Measurements from ENCODE around the gene NEUROG1.

NEUROG1 gene

GRCh38 chr5:135491552-135492318, 44.0 kb downstream of the NEUROG1 start:
- H3K27ac ChIP-seq (ENCODE audit: insufficient read depth in 1 of 2, low read depth in 1 of 2, low read length in 2 of 2, poor library complexity in 1 of 2, severe bottlenecking in 2 of 2), result no peak overlapping the region
- no peaks in the 10 kb centered on the region for H3K36me3 ChIP-seq (ENCODE audit: control insufficient read depth in 4 of 4, insufficient read depth in 4 of 4, low read length in 3 of 4)
- POLR2A ChIA-PET, result no interaction called here
- H3K27me3 ChIP-seq (replicated peaks in 2 of 5; ENCODE audit: control insufficient read depth in 4 of 5, insufficient read depth in 5 of 5, low read length in 4 of 5), result peaks cover 0 to 92% (median 50%) of the 10 kb centered on the region in 5 experiments
- WGBS (ENCODE audit: insufficient coverage), result 14% methylated on average over 31 of the region's 40 CpGs
- CTCF ChIA-PET, result interaction anchor here (0.6 to 3.4 kb wide), 10 partner anchors 9 to 495 kb away, joined by 3 to 17 read pairs (median 4); no protein-coding TSS in a partner anchor
- peaks cover 0 to 2% (median 0%) of the 10 kb centered on the region in 5 experiments for H3K9me3 ChIP-seq (ENCODE audit: control extremely low read depth in 1 of 5, control insufficient read depth in 4 of 5, insufficient read depth in 2 of 5, low read depth in 1 of 5, low read length in 4 of 5)
- H3K4me1 ChIP-seq (ENCODE audit: control extremely low read depth in 1 of 4, control insufficient read depth in 4 of 4, insufficient read depth in 4 of 4, low read length in 3 of 4), result peaks cover 0 to 38% (median 28%) of the 10 kb centered on the region in 4 experiments
- H3K4me3 ChIP-seq (ENCODE audit: control insufficient read depth in 1 of 7, extremely low read depth in 1 of 7, insufficient read depth in 4 of 7, low read depth in 2 of 7, low read length in 6 of 7), result peak overlapping the region in 2 of 7 experiments; percentile 4 to 10
- DNase-seq, result peak in 2 of 3 donors; percentile 22 to 44

- no peak for DNase-seq
- WGBS (ENCODE audit: insufficient coverage), result 18% methylated on average over 9 of the region's 14 CpGs
- peaks cover 0 to 95% (median 52%) of the 10 kb centered on the region in 5 experiments for H3K27me3 ChIP-seq (replicated peaks in 2 of 5; ENCODE audit: control insufficient read depth in 4 of 5, insufficient read depth in 5 of 5, low read length in 4 of 5)
- H3K4me1 ChIP-seq (ENCODE audit: control extremely low read depth in 1 of 4, control insufficient read depth in 4 of 4, insufficient read depth in 4 of 4, low read length in 3 of 4), result peaks cover 0 to 38% (median 28%) of the 10 kb centered on the region in 4 experiments
- H3K27ac ChIP-seq (ENCODE audit: insufficient read depth in 1 of 2, low read depth in 1 of 2, low read length in 2 of 2, poor library complexity in 1 of 2, severe bottlenecking in 2 of 2), result no peak overlapping the region
- POLR2A ChIA-PET, result no interaction called here
- CTCF ChIA-PET, result interaction anchor here (0.6 to 3.4 kb wide), 10 partner anchors 8 to 496 kb away, joined by 3 to 17 read pairs (median 4); no protein-coding TSS in a partner anchor
- H3K36me3 ChIP-seq (ENCODE audit: control insufficient read depth in 4 of 4, insufficient read depth in 4 of 4, low read length in 3 of 4), result no peaks in the 10 kb centered on the region
- H3K4me3 ChIP-seq (ENCODE audit: control insufficient read depth in 1 of 7, extremely low read depth in 1 of 7, insufficient read depth in 4 of 7, low read depth in 2 of 7, low read length in 6 of 7), result peak overlapping the region in 1 of 7 experiments; percentile 4
- H3K9me3 ChIP-seq (ENCODE audit: control extremely low read depth in 1 of 5, control insufficient read depth in 4 of 5, insufficient read depth in 2 of 5, low read depth in 1 of 5, low read length in 4 of 5), result peaks cover 0 to 2% (median 0%) of the 10 kb centered on the region in 5 experiments
Observed at GRCh38 chr5:135491038-135491551, 44.7 kb downstream of the NEUROG1 start.

- CTCF ChIA-PET, result interaction anchor here (0.6 to 3.4 kb wide), 10 partner anchors 11 to 608 kb away, joined by 3 to 17 read pairs (median 4); no protein-coding TSS in a partner anchor
- WGBS (ENCODE audit: insufficient coverage), result 4% methylated on average over 45 of the region's 49 CpGs
Observed at GRCh38 chr5:135490245-135491037, 45.3 kb downstream of the NEUROG1 start.

GRCh38 chr5:135489466-135490244, 46.1 kb downstream of the NEUROG1 start:
- H3K4me1 ChIP-seq (ENCODE audit: control extremely low read depth in 1 of 4, control insufficient read depth in 4 of 4, insufficient read depth in 4 of 4, low read length in 3 of 4), result peaks cover 0 to 38% (median 28%) of the 10 kb centered on the region in 4 experiments
- no peaks in the 10 kb centered on the region for H3K9me3 ChIP-seq (ENCODE audit: control extremely low read depth in 1 of 5, control insufficient read depth in 4 of 5, insufficient read depth in 2 of 5, low read depth in 1 of 5, low read length in 4 of 5)
- ChIA-PET POLR2A (no interaction called here), CTCF (interaction anchor here (0.9 to 3.4 kb wide), 7 partner anchors 10 to 63 kb away, joined by 3 to 17 read pairs (median 4); no protein-coding TSS in a partner anchor)
- H3K4me3 ChIP-seq (ENCODE audit: control insufficient read depth in 1 of 7, extremely low read depth in 1 of 7, insufficient read depth in 4 of 7, low read depth in 2 of 7, low read length in 6 of 7), result peak overlapping the region in 5 of 7 experiments; percentile 16 to 52 (median 42)
- DNase-seq, result peak in 2 of 3 donors; percentile 44 to 57
- H3K27me3 ChIP-seq (replicated peaks in 2 of 5; ENCODE audit: control insufficient read depth in 4 of 5, insufficient read depth in 5 of 5, low read length in 4 of 5), result peaks cover 0 to 96% (median 50%) of the 10 kb centered on the region in 5 experiments
- H3K36me3 ChIP-seq (ENCODE audit: control insufficient read depth in 4 of 4, insufficient read depth in 4 of 4, low read length in 3 of 4), result no peaks in the 10 kb centered on the region
- WGBS (ENCODE audit: insufficient coverage), result 2% methylated on average over 47 of the region's 53 CpGs
- no peak overlapping the region for H3K27ac ChIP-seq (ENCODE audit: insufficient read depth in 1 of 2, low read depth in 1 of 2, low read length in 2 of 2, poor library complexity in 1 of 2, severe bottlenecking in 2 of 2)

More at GRCh38 chr5:135490245-135491037, 45.3 kb downstream of the NEUROG1 start:
- Histone ChIP-seq H3K27ac (ENCODE audit: insufficient read depth in 1 of 2, low read depth in 1 of 2, low read length in 2 of 2, poor library complexity in 1 of 2, severe bottlenecking in 2 of 2) (no peak overlapping the region), H3K36me3 (ENCODE audit: control insufficient read depth in 4 of 4, insufficient read depth in 4 of 4, low read length in 3 of 4) (no peaks in the 10 kb centered on the region), H3K4me1 (ENCODE audit: control extremely low read depth in 1 of 4, control insufficient read depth in 4 of 4, insufficient read depth in 4 of 4, low read length in 3 of 4) (peaks cover 0 to 38% (median 28%) of the 10 kb centered on the region in 4 experiments), H3K27me3 (replicated peaks in 2 of 5; ENCODE audit: control insufficient read depth in 4 of 5, insufficient read depth in 5 of 5, low read length in 4 of 5) (peaks cover 0 to 100% (median 52%) of the 10 kb centered on the region in 5 experiments), H3K9me3 (ENCODE audit: control extremely low read depth in 1 of 5, control insufficient read depth in 4 of 5, insufficient read depth in 2 of 5, low read depth in 1 of 5, low read length in 4 of 5) (peaks cover 0 to 2% (median 0%) of the 10 kb centered on the region in 5 experiments), H3K4me3 (ENCODE audit: control insufficient read depth in 1 of 7, extremely low read depth in 1 of 7, insufficient read depth in 4 of 7, low read depth in 2 of 7, low read length in 6 of 7) (peak overlapping the region in 5 of 7 experiments; percentile 16 to 52 (median 42))
- POLR2A ChIA-PET, result no interaction called here
- DNase-seq, result peak in 2 of 3 donors; percentile 42 to 58

GRCh38 chr5:135488727-135489465, 46.9 kb downstream of the NEUROG1 start:
- WGBS (ENCODE audit: insufficient coverage), result 4% methylated on average over 30 of the region's 44 CpGs
- Histone ChIP-seq H3K4me1 (ENCODE audit: control extremely low read depth in 1 of 4, control insufficient read depth in 4 of 4, insufficient read depth in 4 of 4, low read length in 3 of 4) (peaks cover 0 to 38% (median 28%) of the 10 kb centered on the region in 4 experiments), H3K27ac (ENCODE audit: insufficient read depth in 1 of 2, low read depth in 1 of 2, low read length in 2 of 2, poor library complexity in 1 of 2, severe bottlenecking in 2 of 2) (no peak overlapping the region), H3K36me3 (ENCODE audit: control insufficient read depth in 4 of 4, insufficient read depth in 4 of 4, low read length in 3 of 4) (no peaks in the 10 kb centered on the region), H3K4me3 (ENCODE audit: control insufficient read depth in 1 of 7, extremely low read depth in 1 of 7, insufficient read depth in 4 of 7, low read depth in 2 of 7, low read length in 6 of 7) (peak overlapping the region in 3 of 7 experiments; percentile 15 to 52 (median 38)), H3K9me3 (ENCODE audit: control extremely low read depth in 1 of 5, control insufficient read depth in 4 of 5, insufficient read depth in 2 of 5, low read depth in 1 of 5, low read length in 4 of 5) (no peaks in the 10 kb centered on the region), H3K27me3 (replicated peaks in 2 of 5; ENCODE audit: control insufficient read depth in 4 of 5, insufficient read depth in 5 of 5, low read length in 4 of 5) (peaks cover 0 to 92% (median 45%) of the 10 kb centered on the region in 5 experiments)
- DNase-seq, result no peak
- CTCF ChIA-PET, result interaction anchor here (1.4 to 3.9 kb wide), 4 partner anchors 23 to 78 kb away, joined by 4 to 20 read pairs (median 10); no protein-coding TSS in a partner anchor
- POLR2A ChIA-PET, result no interaction called here

Measured in common myeloid progenitor, CD34-positive (primary cell).